Tibial artery (tissue), 4 donors: ENCODE data around the gene ARL15.

ENCODE experiments used
- DNase-seq, 2 donors: peaks; one replicate each; pipeline ENCODE4 v3.0.0-alpha.2; 2019
- H3K27ac ChIP-seq, 2 donors: fragments of 200-600 bp; sonication (generic) in 1 of 2; 1 replicate in 1 of 2; 2 replicates in 1 of 2; pipeline ENCODE4 v1.5.1; 2018 to 2019; ENCODE audit warnings: mild to moderate bottlenecking in 1 of 2
- H3K27me3 ChIP-seq, 2 donors: fragments of 200-600 bp; sonication (generic) in 1 of 2; one replicate each; pipeline versions ENCODE4 v1.5.1 to v1.6.0; 2016 to 2019
- H3K36me3 ChIP-seq, 3 donors: fragments of 200-600 bp; sonication (generic) in 2 of 3; one replicate each; pipeline ENCODE4 v1.5.1; 2016 to 2019; ENCODE audit warnings: mild to moderate bottlenecking in 2 of 3
- H3K4me1 ChIP-seq, 4 donors: fragments of 200-600 bp; sonication (generic) in 2 of 4; 1 replicate in 3 of 4; 2 replicates in 1 of 4; pipeline ENCODE4 v1.5.1; 2016 to 2019
- H3K4me3 ChIP-seq, 2 donors: fragments of 200-600 bp; sonication (generic) in 1 of 2; 1 replicate in 1 of 2; 2 replicates in 1 of 2; pipeline ENCODE4 v1.5.1; 2018 to 2019; ENCODE audit warnings: mild to moderate bottlenecking in 2 of 2
- H3K9me3 ChIP-seq, 3 donors: fragments of 200-600 bp; sonication (generic) in 1 of 3; one replicate each; pipeline ENCODE4 v1.5.1; 2016 to 2019
- intact Hi-C: fragments of 100-400 bp; cut with DNase I; formaldehyde crosslinking; loops from one replicate; pipeline ENCODE4 v1.15.0; 2023; ENCODE audit warnings: low total_unique reads
- TF ChIP-seq, protein P1 (sequence below), 2 experiments: fragments of 200-600 bp in 1 of 2; fragments of 450-650 bp in 1 of 2; IDR thresholded peaks; one replicate each; pipeline ENCODE4 v1.5.1; 2017 to 2019; ENCODE audit warnings: antibody characterized with exemption in 2 of 2, mild to moderate bottlenecking in 1 of 2, moderate library complexity in 1 of 2

ARL15 gene

DNA sequence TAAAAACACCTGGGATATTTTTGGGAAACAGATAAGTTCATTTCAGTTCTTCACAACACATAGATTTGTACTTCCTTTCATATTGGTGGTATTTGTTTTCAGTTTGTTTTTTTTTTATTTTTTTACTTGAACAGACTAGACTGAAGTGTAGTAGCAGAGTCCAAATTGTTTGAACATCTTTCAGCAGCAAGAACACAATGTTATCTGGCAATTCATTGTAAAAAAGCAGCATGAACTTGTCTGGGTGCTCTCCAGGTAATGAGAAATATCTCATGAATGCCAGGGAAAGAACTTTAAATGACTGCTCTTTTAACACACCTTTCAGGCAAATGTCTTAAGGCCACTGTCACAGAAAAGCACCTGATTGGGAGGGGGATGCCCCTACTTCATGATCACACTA, 113.4 kb downstream of the ARL15 start:
- Histone ChIP-seq H3K4me3 (no peak overlapping the region), H3K36me3 (no peaks in the 10 kb centered on the region), H3K4me1 (peaks cover 0 to 7% (median 0%) of the 10 kb centered on the region in 4 donors), H3K27me3 (no peaks in the 10 kb centered on the region), H3K9me3 (peaks cover 0 to 2% (median 0%) of the 10 kb centered on the region in 3 donors), H3K27ac (no peak overlapping the region)
- DNase-seq, result no peak
- TF ChIP-seq, protein P1, sequence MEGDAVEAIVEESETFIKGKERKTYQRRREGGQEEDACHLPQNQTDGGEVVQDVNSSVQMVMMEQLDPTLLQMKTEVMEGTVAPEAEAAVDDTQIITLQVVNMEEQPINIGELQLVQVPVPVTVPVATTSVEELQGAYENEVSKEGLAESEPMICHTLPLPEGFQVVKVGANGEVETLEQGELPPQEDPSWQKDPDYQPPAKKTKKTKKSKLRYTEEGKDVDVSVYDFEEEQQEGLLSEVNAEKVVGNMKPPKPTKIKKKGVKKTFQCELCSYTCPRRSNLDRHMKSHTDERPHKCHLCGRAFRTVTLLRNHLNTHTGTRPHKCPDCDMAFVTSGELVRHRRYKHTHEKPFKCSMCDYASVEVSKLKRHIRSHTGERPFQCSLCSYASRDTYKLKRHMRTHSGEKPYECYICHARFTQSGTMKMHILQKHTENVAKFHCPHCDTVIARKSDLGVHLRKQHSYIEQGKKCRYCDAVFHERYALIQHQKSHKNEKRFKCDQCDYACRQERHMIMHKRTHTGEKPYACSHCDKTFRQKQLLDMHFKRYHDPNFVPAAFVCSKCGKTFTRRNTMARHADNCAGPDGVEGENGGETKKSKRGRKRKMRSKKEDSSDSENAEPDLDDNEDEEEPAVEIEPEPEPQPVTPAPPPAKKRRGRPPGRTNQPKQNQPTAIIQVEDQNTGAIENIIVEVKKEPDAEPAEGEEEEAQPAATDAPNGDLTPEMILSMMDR (IDR thresholded peaks at IDR 0.05), result no peak
- intact Hi-C loops, result no loop called here

DNA sequence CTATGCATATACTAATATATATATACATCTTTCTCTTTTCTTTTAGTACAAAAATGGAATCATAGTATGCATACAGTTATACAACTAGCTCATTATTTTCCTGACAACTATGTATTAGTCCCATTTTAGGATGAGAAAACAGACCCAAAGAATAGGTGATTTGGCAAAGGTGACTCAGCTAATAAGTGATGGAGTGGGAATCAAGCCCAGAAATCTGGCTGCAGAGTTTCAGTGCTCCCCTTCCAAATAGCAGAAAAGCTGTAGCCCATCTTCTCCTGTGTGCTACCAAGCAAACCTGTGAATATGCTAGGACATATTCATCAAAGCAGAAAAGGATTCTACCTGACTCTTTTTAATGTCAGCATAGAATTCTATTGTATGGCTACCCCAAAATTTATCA, 114.7 kb downstream of the ARL15 start:
- Histone ChIP-seq H3K4me3 (no peak overlapping the region), H3K27ac (no peak overlapping the region), H3K36me3 (no peaks in the 10 kb centered on the region), H3K9me3 (no peaks in the 10 kb centered on the region), H3K4me1 (peaks cover 0 to 7% (median 0%) of the 10 kb centered on the region in 4 donors), H3K27me3 (no peaks in the 10 kb centered on the region)
- intact Hi-C loops, result no loop called here
- TF ChIP-seq, protein P1 (IDR thresholded peaks at IDR 0.05), result no peak
- DNase-seq, result no peak

DNA sequence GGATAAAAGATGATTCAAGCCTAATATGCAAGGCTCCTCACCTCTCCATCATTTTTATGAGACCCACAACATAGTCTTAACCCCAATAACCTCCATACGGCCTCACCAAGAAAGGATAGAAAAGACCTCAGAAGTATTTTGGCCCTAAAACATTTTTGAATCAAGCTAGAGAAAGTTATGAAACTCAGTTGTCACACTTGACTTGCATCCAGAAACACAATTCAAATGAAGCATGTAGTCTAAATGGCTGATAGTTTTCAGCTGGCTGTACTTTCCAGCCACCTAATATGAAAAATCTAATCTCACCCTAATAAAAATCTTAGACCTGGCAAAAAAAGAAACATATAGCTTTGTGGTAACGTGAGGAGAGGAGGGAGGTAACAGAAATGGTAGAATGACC, 116.1 kb downstream of the ARL15 start:
- Histone ChIP-seq H3K27ac (no peak overlapping the region), H3K36me3 (no peaks in the 10 kb centered on the region), H3K9me3 (no peaks in the 10 kb centered on the region), H3K27me3 (no peaks in the 10 kb centered on the region), H3K4me3 (no peak overlapping the region), H3K4me1 (peaks cover 0 to 7% (median 0%) of the 10 kb centered on the region in 4 donors)
- intact Hi-C loops, result no loop called here
- no peak for DNase-seq
- TF ChIP-seq, protein P1 (IDR thresholded peaks at IDR 0.05), result no peak

DNA sequence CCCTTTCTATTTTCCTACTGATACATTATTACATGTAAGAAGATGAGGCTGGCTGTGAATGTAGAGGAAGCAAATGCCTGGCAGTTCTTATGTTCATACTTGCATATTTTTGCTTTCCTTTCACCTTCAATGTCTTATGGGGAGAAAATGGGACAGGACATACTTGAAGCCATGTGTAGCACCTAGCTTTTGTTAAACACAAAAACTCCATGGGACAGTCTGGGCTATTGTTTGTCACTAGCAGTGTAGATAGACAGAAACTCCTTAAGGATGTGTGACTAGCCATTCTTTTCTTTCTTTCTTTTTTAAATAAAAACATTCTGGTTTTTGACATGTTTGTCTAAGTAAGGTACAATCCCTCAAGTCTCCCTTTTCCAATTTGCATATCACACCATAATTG, 122.7 kb downstream of the ARL15 start:
- no peak overlapping the region for H3K27ac ChIP-seq
- no peak overlapping the region for H3K4me3 ChIP-seq
- no peaks in the 10 kb centered on the region for H3K9me3 ChIP-seq
- no peaks in the 10 kb centered on the region for H3K36me3 ChIP-seq
- TF ChIP-seq, protein P1 (IDR thresholded peaks at IDR 0.05), result no peak
- no peaks in the 10 kb centered on the region for H3K27me3 ChIP-seq
- no peak for DNase-seq
- intact Hi-C loops, result no loop called here
- H3K4me1 ChIP-seq, result peaks cover 0 to 6% (median 0%) of the 10 kb centered on the region in 4 donors

DNA sequence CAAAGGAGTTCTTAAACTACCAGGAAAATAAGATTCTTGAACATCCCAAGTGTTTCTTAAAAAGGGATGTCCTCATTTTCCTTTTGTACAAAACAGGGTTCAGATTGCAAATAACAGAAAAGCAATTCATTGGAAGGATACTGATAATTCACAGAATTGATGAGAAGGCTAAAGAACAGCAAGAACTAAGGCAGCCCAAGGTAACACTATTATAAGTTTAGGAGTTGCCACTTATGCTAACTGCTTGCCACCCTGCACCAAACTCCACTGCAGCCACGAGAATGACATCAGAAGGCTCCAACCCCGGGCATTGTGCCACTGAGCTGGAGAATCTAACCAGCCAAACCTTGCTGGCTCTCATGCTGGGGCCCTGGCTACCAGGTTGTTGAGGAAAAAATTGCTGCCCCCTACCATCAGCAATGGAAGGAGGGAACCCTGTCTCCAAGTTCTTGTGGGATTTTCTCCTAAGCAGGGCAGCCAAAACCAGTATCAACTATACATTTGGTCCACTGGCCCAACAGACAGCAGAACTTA, 123.4 kb downstream of the ARL15 start:
- Histone ChIP-seq H3K27me3 (no peaks in the 10 kb centered on the region), H3K9me3 (no peaks in the 10 kb centered on the region), H3K4me3 (no peak overlapping the region), H3K36me3 (no peaks in the 10 kb centered on the region), H3K4me1 (peaks cover 0 to 6% (median 0%) of the 10 kb centered on the region in 4 donors), H3K27ac (no peak overlapping the region)
- no peak for DNase-seq
- intact Hi-C loops, result no loop called here
- TF ChIP-seq, protein P1 (IDR thresholded peaks at IDR 0.05), result no peak

DNA sequence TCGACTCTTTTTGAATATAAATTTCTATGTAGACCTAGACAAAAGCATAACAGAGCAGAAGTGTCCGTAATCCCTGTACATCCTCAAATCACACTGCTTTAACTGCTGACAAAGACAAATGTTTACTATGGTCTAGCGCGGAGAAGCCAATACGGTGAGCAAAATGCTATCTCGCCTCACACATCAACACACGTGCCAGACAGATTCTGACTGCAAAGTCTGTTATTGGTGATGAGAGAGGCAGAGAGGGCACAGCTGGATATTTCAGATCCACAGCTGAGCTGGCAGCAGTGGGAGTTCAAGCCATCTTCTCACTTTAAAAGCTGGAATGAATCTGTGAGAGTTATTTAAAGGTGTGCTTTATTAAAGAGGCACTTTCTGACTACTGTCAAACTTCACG, 124.3 kb downstream of the ARL15 start:
- Histone ChIP-seq H3K27me3 (no peaks in the 10 kb centered on the region), H3K36me3 (no peaks in the 10 kb centered on the region), H3K4me1 (peaks cover 0 to 6% (median 0%) of the 10 kb centered on the region in 4 donors), H3K4me3 (no peak overlapping the region), H3K9me3 (no peaks in the 10 kb centered on the region), H3K27ac (no peak overlapping the region)
- intact Hi-C loops, result no loop called here
- TF ChIP-seq, protein P1 (IDR thresholded peaks at IDR 0.05), result no peak
- DNase-seq, result no peak
